HepG2 (cell line): ENCODE data around the gene TAC3. TPM values are rescaled to one million over a fixed set of nuclear protein-coding genes. Genes with fewer than 3 reads are reported as not detected.

Source experiments
- ATAC-seq: fragments of 200-7000 bp; cut with Tn5 transposase; 3 replicates; pipeline ENCODE4 v1.9.1; 2020; ENCODE audit warnings: mild to moderate bottlenecking, moderate library complexity
- BruUV-seq: library from RNA; stranded (reverse); fragments of 400-500 nt; replicated peaks from 2 replicates; lab custom pipeline; 2021; lab: Mats Ljungman, UMichigan
- CTCF ChIA-PET: fragments of 300-600 bp; formaldehyde crosslinking; extraction: SDS; loops from one replicate; lab custom pipeline; 2021; ENCODE audit warnings: low total read pairs, inconsistent platforms, low intra/inter-chr PET ratio; lab: Yijun Ruan, JAX
- POLR2A ChIA-PET: fragments of 350-600 bp; sonication (Branson Sonifier 250); formaldehyde crosslinking; loops from one replicate; lab custom pipeline; 2020; ENCODE audit warnings: antibody characterized with exemption, inconsistent platforms; lab: Yijun Ruan, JAX
- DNase-seq: peaks from one replicate; pipeline ENCODE4 v3.0.0-alpha.2; 2015; ENCODE audit warnings: low spot score
- FAIRE-seq: peaks from 3 replicates; lab custom pipeline; 2011; peaks lifted over from hg19 to GRCh38; lab: Jason Lieb, UNC
- H2AFZ ChIP-seq: one replicate; pipeline ENCODE4 v1.6.1; 2011; ENCODE audit warnings: low read length, inconsistent platforms
- H3K27ac ChIP-seq: fragments of 300-600 bp; 3 replicates; pipeline ENCODE4 v1.8.0; 2011; ENCODE audit warnings: mixed run types, mild to moderate bottlenecking, mixed read lengths, low read length, inconsistent platforms; ENCODE audit not compliant: insufficient read depth; ENCODE audit errors: extremely low read length
- H3K27me3 ChIP-seq, 2 experiments: fragments of 200-600 bp in 1 of 2; 2 replicates in 1 of 2; 3 replicates in 1 of 2; pipeline versions ENCODE4 v1.6.0 to v1.8.0; 2011; ENCODE audit warnings: low read length in 2 of 2, mild to moderate bottlenecking in 2 of 2, moderate library complexity in 2 of 2, inconsistent platforms in 1 of 2; ENCODE audit not compliant: insufficient read depth in 2 of 2, control insufficient read depth in 1 of 2
- H3K36me3 ChIP-seq, 2 experiments: fragments of 200-600 bp in 1 of 2; replicated peaks in 1 of 2; 2 replicates in 1 of 2; 3 replicates in 1 of 2; pipeline versions ENCODE4 v1.5.1 to v1.8.0; 2011; ENCODE audit warnings: low read length in 2 of 2, inconsistent platforms in 1 of 2; ENCODE audit not compliant: insufficient read depth in 2 of 2, control insufficient read depth in 1 of 2
- H3K4me1 ChIP-seq: 2 replicates; pipeline ENCODE4 v1.5.1; 2012; ENCODE audit warnings: low read length, inconsistent platforms; ENCODE audit not compliant: insufficient read depth
- H3K4me2 ChIP-seq: 2 replicates; pipeline ENCODE4 v1.6.0; 2011; ENCODE audit warnings: low read depth, low read length, inconsistent platforms
- H3K4me3 ChIP-seq, 3 experiments: fragments of 200-600 bp in 1 of 3; sonication (generic), shearing (Covaris generic) in 1 of 3; replicated peaks in 1 of 3; 2 replicates each; pipeline ENCODE4 v1.5.1; 2011 to 2016; ENCODE audit warnings: low read length in 3 of 3, inconsistent platforms in 2 of 3, low read depth in 2 of 3, mild to moderate bottlenecking in 2 of 3, control low read depth in 1 of 3, mixed read lengths in 1 of 3; ENCODE audit not compliant: insufficient read depth in 1 of 3
- H3K79me2 ChIP-seq: one replicate; pipeline ENCODE4 v1.6.1; 2011; ENCODE audit warnings: low read length, inconsistent platforms; ENCODE audit not compliant: insufficient read depth
- H3K9ac ChIP-seq: 2 replicates; pipeline ENCODE4 v1.6.0; 2011; ENCODE audit warnings: mild to moderate bottlenecking, low read depth, low read length, inconsistent platforms; ENCODE audit not compliant: insufficient read depth
- H3K9me3 ChIP-seq: 2 replicates; pipeline ENCODE4 v1.5.1; 2012; ENCODE audit warnings: mild to moderate bottlenecking, low read length
- H4K20me1 ChIP-seq: 2 replicates; pipeline ENCODE4 v1.6.0; 2011; ENCODE audit warnings: inconsistent platforms, mild to moderate bottlenecking, low read length, moderate library complexity; ENCODE audit not compliant: insufficient read depth
- FOSL2 ChIP-seq: sonication (generic); formaldehyde crosslinking; IDR thresholded peaks from 2 replicates; pipeline ENCODE4 v1.4.0; 2020; ENCODE audit warnings: missing genetic modification reagents
- GABPB1 ChIP-seq: IDR thresholded peaks from 2 replicates; pipeline ENCODE4 v1.6.1; 2016; ENCODE audit warnings: mild to moderate bottlenecking, missing genetic modification reagents, moderate library complexity, missing compliant biosample characterization
- GATAD2A ChIP-seq: IDR thresholded peaks from 2 replicates; pipeline ENCODE4 v1.6.1; 2016
- HNF4A ChIP-seq: sonication (generic); formaldehyde crosslinking; IDR thresholded peaks from 2 replicates; pipeline ENCODE4 v1.4.0; 2020; ENCODE audit warnings: missing genetic modification reagents
- HNF4G ChIP-seq, 2 experiments: sonication (generic) in 1 of 2; formaldehyde crosslinking in 1 of 2; IDR thresholded peaks; 2 replicates each; pipeline versions ENCODE4 v1.4.0 to v1.6.1; 2011 to 2020; ENCODE audit warnings: borderline replicate concordance in 2 of 2, low read depth in 2 of 2, mild to moderate bottlenecking in 2 of 2, low read length in 1 of 2, missing genetic modification reagents in 1 of 2, moderate library complexity in 1 of 2
- JUND ChIP-seq: sonication (generic); formaldehyde crosslinking; IDR thresholded peaks from 2 replicates; pipeline ENCODE4 v1.8.0; 2022; ENCODE audit warnings: mild to moderate bottlenecking, missing genetic modification reagents
- NCOR1 ChIP-seq: fragments of 200-600 bp; sonication (generic); IDR thresholded peaks from 2 replicates; pipeline ENCODE4 v1.7.0; 2017; ENCODE audit warnings: antibody characterized with exemption, low read length, borderline replicate concordance
- PPARG ChIP-seq: conservative IDR thresholded peaks from 2 replicates; pipeline ENCODE4 v1.6.1; 2016; ENCODE audit warnings: missing biosample characterization, missing genetic modification reagents
- SALL1 ChIP-seq: sonication (generic); formaldehyde crosslinking; IDR thresholded peaks from 2 replicates; pipeline ENCODE4 v1.8.0; 2022; ENCODE audit warnings: mild to moderate bottlenecking, missing genetic modification reagents
- SIN3A ChIP-seq: IDR thresholded peaks from 2 replicates; pipeline ENCODE4 v1.6.1; 2011; ENCODE audit warnings: low read depth, mild to moderate bottlenecking, control low read depth, low read length, borderline replicate concordance
- SMAD3 ChIP-seq: sonication (generic); formaldehyde crosslinking; IDR thresholded peaks from 2 replicates; pipeline ENCODE4 v1.4.0; 2020; ENCODE audit warnings: missing genetic modification reagents
- THAP11 ChIP-seq: IDR thresholded peaks from 2 replicates; pipeline ENCODE4 v1.6.1; 2016; ENCODE audit warnings: missing biosample characterization, missing genetic modification reagents
- ZNF263 ChIP-seq: sonication (generic); formaldehyde crosslinking; IDR thresholded peaks from 2 replicates; pipeline ENCODE4 v1.4.0; 2020; ENCODE audit warnings: missing genetic modification reagents
- WGBS: methylation state at CpG from one replicate; pipeline ENCODE4 v1.1.6; 2017; ENCODE audit warnings: low lambda C conversion rate; 5-methylcytosine and 5-hydroxymethylcytosine counted together
- in situ Hi-C: cut with HindIII; loops from 2 replicates; pipeline ENCODE4 v1.10.0; 2017; ENCODE audit warnings: low pct_unique_long_range_greater_than_20kb; ENCODE audit not compliant: extremely low pct_ligation_motif_present
- intact Hi-C: fragments of 100-400 bp; cut with micrococcal nuclease; formaldehyde crosslinking; loops from one replicate; pipeline ENCODE4 v1.10.0; 2022; ENCODE audit not compliant: unreplicated experiment
- polyA plus RNA-seq, 8 experiments: library from polyadenylated mRNA; depleted of rRNA in 3 of 8; stranded (reverse) in 7 of 8; unstranded in 1 of 8; fragments of >200 nt; fragmentation: Illumina TruSeq in 4 of 8; extraction: Trizol in 4 of 8; gene quantifications; 2 replicates each; pipeline versions ENCODE4 v1.2.1 to v1.2.3, GENCODE V29; 2011 to 2016; ENCODE audit warnings: low read depth in 4 of 8, missing spikeins in 1 of 8, mixed read lengths in 1 of 8; ENCODE audit not compliant: insufficient read depth in 1 of 8
- total RNA-seq, 5 experiments: library from RNA; depleted of rRNA; stranded (reverse); fragments of >200 nt; fragmentation: Illumina TruSeq; extraction: Trizol; gene quantifications; 2 replicates each; pipeline ENCODE4 v1.2.3, GENCODE V29; 2016; ENCODE audit warnings: low read depth in 1 of 5
- TF ChIP-seq, protein P1 (sequence below): sonication (generic); formaldehyde crosslinking; IDR thresholded peaks from 2 replicates; pipeline ENCODE4 v1.4.0; 2020; ENCODE audit warnings: mild to moderate bottlenecking, missing genetic modification reagents

The TAC3 gene
- total and polyA plus RNA-seq, 2 of the 13 experiments (the other 11 are each of a cell fraction or from before 2014, with no cell fraction given) = 0.13 to 0.15 TPM

DNA sequence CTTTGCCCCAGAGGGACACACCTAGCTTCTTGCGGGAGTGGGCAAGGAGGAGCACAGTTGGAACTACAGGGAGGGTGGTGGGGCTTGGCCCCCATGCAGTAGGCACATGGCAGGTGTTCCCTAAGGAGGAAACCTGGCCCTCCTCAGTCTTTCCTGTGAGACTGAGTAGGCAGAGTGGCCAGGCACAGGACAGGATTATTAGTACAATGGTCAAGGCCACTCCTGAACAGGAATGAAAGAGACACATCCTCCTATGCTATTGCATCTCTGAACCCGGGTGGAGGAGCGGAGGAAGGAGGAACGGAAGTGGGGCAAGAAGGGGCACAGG, 32.8 kb upstream of the TAC3 start:
- peaks cover 38% of the 10 kb centered on the region for H3K4me1 ChIP-seq
- no peaks in the 10 kb centered on the region for H3K79me2 ChIP-seq
- no peaks in the 10 kb centered on the region for H3K9me3 ChIP-seq
- ChIA-PET CTCF (no interaction called here), POLR2A (interaction anchor here (0.8 to 2.6 kb wide), 7 partner anchors 10 to 63 kb away, joined by 3 to 11 read pairs (median 5); partner anchors contain the start of genes NEMP1, STAT6 and TAC3)
- BruUV-seq = no TSS peak
- H3K27me3 ChIP-seq = no peaks in the 10 kb centered on the region
- in situ Hi-C loops = no loop called here
- DNase-seq (peak; percentile 9), ATAC-seq (peak; percentile 69), FAIRE-seq (peak; percentile 8)
- peak overlapping the region; percentile 43 to 54 (median 49); a peak in 5 of 6 replicates for H3K4me3 ChIP-seq
- intact Hi-C loops = no loop called here
- WGBS = 8% methylated on average over 4 of the region's 4 CpGs
- TF ChIP-seq JUND (no peak), THAP11 (CRISPR knock-in tag) (0 out of 2 replicates have a peak, but pooled peaks have one; percentile 7), HNF4A (peak; percentile 80), SMAD3 (peak; percentile 12; the same call in 1 of the 2 replicates), NCOR1 (0 out of 2 replicates have a peak, but pooled peaks have one; percentile 26), PPARG (CRISPR knock-in tag) (0 out of 2 replicates have a peak, but pooled peaks have one; percentile 33), GATAD2A (CRISPR knock-in tag) (peak; percentile 72), SIN3A (no peak), HNF4G (IDR thresholded peaks at IDR 0.05; ENCODE audit: borderline replicate concordance, low read depth, low read length) (peak; percentile 25; the same call in 1 of the 2 replicates), HNF4G (CRISPR knock-in tag; IDR thresholded peaks at IDR 0.05; ENCODE audit: borderline replicate concordance, low read depth) (no peak), ZNF263 (CRISPR knock-in tag) (0 out of 2 replicates have a peak, but pooled peaks have one; percentile 29), GABPB1 (CRISPR knock-in tag) (0 out of 2 replicates have a peak, but pooled peaks have one; percentile 2), SALL1 (CRISPR knock-in tag) (peak; percentile 56), FOSL2 (peak; percentile 23; the same call in 1 of the 2 replicates)
- TF ChIP-seq, protein P1, sequence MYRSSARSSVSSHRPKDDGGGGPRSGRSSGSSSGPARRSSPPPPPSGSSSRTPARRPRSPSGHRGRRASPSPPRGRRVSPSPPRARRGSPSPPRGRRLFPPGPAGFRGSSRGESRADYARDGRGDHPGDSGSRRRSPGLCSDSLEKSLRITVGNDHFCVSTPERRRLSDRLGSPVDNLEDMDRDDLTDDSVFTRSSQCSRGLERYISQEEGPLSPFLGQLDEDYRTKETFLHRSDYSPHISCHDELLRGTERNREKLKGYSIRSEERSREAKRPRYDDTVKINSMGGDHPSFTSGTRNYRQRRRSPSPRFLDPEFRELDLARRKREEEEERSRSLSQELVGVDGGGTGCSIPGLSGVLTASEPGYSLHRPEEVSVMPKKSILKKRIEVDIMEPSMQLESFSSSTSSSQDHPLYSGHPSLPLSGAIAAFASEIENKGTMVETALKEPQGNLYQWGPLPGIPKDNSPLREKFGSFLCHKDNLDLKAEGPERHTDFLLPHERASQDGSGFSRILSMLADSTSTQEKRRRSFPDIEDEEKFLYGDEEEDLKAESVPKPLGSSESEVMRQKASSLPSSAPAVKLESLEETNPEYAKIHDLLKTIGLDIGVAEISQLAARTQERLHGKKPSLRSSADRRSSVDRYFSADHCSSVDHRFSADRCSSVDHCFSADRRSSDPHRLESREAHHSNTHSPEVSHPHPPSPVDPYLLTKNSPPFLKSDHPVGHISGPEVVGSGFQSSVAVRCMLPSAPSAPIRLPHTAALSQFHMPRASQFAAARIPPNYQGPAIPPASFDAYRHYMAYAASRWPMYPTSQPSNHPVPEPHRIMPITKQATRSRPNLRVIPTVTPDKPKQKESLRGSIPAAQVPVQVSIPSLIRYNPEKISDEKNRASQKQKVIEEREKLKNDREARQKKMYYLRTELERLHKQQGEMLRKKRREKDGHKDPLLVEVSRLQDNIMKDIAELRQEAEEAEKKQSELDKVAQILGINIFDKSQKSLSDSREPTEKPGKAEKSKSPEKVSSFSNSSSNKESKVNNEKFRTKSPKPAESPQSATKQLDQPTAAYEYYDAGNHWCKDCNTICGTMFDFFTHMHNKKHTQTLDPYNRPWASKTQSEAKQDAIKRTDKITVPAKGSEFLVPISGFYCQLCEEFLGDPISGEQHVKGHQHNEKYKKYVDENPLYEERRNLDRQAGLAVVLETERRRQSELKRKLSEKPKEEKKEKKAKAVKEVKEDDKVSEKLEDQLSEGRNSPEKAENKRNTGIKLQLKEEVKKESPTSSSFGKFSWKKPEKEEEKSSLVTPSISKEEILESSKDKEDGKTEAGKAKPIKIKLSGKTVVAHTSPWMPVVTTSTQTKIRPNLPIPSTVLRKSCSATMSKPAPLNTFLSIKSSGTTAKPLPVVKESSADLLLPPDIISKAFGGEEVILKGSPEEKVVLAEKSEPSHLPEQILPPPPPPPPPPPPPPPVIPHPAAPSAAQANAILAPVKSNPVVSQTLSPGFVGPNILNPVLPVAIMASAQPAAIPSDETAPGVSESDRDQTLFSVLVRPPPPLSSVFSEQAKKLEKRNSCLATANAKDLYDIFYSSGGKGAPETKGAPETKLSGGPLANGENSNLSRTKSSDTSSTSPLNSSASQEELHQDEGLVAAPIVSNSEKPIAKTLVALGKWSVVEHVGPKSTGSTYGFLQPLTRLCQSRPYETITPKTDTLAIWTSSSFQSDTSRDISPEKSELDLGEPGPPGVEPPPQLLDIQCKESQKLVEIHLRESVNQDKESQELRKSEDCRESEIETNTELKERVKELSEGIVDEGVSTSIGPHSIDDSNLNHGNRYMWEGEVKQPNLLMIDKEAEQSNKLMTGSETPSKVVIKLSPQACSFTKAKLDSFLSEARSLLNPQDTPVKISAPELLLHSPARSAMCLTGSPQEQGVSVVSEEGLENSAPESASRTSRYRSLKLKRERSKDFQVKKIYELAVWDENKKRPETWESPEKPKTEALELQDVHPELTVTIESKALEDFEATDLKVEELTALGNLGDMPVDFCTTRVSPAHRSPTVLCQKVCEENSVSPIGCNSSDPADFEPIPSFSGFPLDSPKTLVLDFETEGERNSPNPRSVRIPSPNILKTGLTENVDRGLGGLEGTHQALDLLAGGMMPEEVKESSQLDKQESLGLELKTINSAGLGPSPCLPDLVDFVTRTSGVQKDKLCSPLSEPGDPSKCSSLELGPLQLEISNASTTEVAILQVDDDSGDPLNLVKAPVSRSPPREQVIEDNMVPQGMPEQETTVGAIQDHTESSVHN = no peak
- H3K9ac ChIP-seq = no peak overlapping the region
- no peak overlapping the region for H3K27ac ChIP-seq
- no peaks in the 10 kb centered on the region for H3K36me3 ChIP-seq
- peak overlapping the region; percentile 83 for H3K4me2 ChIP-seq
- no peaks in the 10 kb centered on the region for H4K20me1 ChIP-seq
- no peak overlapping the region for H2AFZ ChIP-seq
